MG63 (cell line): ENCODE measurements around the gene CFAP61. TPM values are rescaled to one million over a fixed set of nuclear protein-coding genes. Genes with fewer than 3 reads are reported as not detected.

Experiments
- DNase-seq: peaks from one replicate; pipeline ENCODE4 v3.0.0-alpha.2; 2020
- H3K27me3 ChIP-seq: fragments of 250-450 bp; sonication (Bioruptor Pico); 2 replicates; pipeline ENCODE4 v1.5.1; 2020; ENCODE audit warnings: mild to moderate bottlenecking, moderate library complexity
- H3K36me3 ChIP-seq: fragments of 250-450 bp; sonication (Bioruptor Pico); 2 replicates; pipeline ENCODE4 v1.5.1; 2020; ENCODE audit warnings: mild to moderate bottlenecking, moderate library complexity
- H3K4me3 ChIP-seq: fragments of 250-450 bp; sonication (Bioruptor Pico); 2 replicates; pipeline ENCODE4 v1.5.1; 2020; ENCODE audit warnings: mild to moderate bottlenecking, moderate library complexity
- H3K9me3 ChIP-seq: fragments of 250-450 bp; sonication (Bioruptor Pico); 2 replicates; pipeline ENCODE4 v1.5.1; 2020; ENCODE audit warnings: mild to moderate bottlenecking, moderate library complexity
- total RNA-seq: library from RNA; depleted of rRNA; stranded (reverse); fragments of >200 nt; shearing (Covaris generic); gene quantifications from 2 replicates; pipeline ENCODE4 v1.2.3, GENCODE V29; 2014; ENCODE audit warnings: low replicate concordance

Gene CFAP61
- total RNA-seq, 1 experiment from 2014 or later: not detected

GRCh38 chr20:20174089-20174835 lies 121.9 kb downstream of the CFAP61 start:
- no peaks in the 10 kb centered on the region for H3K36me3 ChIP-seq
- no peak for DNase-seq
- H3K27me3 ChIP-seq: no peaks in the 10 kb centered on the region
- no peaks in the 10 kb centered on the region for H3K9me3 ChIP-seq
- H3K4me3 ChIP-seq: no peak overlapping the region

GRCh38 chr20:20181322-20181721 lies 129.0 kb downstream of the CFAP61 start:
- no peak overlapping the region for H3K4me3 ChIP-seq
- H3K9me3 ChIP-seq: no peaks in the 10 kb centered on the region
- no peak for DNase-seq
- H3K27me3 ChIP-seq: no peaks in the 10 kb centered on the region
- no peaks in the 10 kb centered on the region for H3K36me3 ChIP-seq

DNA sequence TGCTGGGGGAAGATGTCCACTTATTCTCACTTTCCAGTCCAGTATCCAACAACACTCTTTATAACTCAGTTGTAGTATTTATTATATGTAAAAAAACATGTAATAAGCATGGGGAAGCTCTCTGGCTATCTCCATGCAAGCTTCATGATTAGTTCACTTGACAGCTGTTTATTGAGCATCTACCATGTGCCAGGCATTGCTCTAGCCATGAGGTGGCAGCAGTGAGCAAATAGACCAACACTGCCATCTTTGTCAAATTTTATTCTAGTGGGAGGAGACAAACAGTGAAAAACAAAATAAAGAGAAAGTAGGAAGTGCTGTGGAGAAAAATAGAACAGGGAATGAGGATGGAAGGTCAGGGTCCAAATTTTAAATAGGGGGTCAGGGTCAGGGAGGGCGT lies 131.8 kb downstream of the CFAP61 start:
- Histone ChIP-seq H3K36me3 (no peaks in the 10 kb centered on the region), H3K9me3 (no peaks in the 10 kb centered on the region), H3K27me3 (no peaks in the 10 kb centered on the region), H3K4me3 (no peak overlapping the region)
- no peak for DNase-seq

DNA sequence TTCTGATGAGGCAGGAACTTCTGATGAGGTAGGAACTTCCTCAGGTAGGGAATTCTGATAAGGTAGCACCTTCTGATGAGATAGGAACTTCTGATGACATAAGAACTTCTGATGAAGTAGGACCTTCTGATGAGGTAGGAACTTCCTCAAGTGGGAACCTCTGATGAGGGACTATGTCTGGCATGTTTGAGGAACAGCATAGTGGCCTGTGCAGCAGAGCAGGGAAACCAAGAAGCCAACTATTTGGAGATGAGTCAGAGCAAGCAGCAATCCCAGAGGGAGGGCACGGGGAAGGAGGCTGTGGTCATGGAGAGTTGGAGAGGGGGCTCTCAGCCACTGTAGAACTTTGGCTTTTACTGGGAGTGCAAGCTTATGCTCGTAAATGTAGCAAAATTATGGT lies 132.4 kb downstream of the CFAP61 start:
- H3K9me3 ChIP-seq: no peaks in the 10 kb centered on the region
- H3K27me3 ChIP-seq: no peaks in the 10 kb centered on the region
- H3K4me3 ChIP-seq: no peak overlapping the region
- no peaks in the 10 kb centered on the region for H3K36me3 ChIP-seq
- no peak for DNase-seq

GRCh38 chr20:20188647-20189046 lies 136.3 kb downstream of the CFAP61 start:
- H3K4me3 ChIP-seq: no peak overlapping the region
- DNase-seq: no peak
- H3K36me3 ChIP-seq: no peaks in the 10 kb centered on the region
- no peaks in the 10 kb centered on the region for H3K9me3 ChIP-seq
- H3K27me3 ChIP-seq: no peaks in the 10 kb centered on the region

DNA sequence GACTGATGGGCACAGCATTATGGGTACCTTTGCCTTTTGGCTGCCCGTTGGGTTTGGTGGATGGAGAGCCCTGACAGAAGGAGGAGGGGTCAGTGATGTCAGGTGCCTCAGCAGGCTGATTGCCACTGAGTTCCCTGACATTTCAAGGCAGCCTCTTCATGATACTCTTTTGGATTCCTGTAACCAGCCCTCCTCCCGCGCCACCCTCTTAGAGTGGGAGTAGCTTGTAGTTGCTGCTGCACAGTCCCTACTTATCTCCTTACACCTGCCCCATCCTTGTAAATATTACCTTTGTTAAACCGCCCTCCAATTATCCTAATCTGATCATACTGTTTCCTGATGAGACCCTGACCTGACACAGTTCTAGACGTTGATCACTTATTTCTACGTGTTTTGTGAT lies 140.0 kb downstream of the CFAP61 start:
- Histone ChIP-seq H3K27me3 (no peaks in the 10 kb centered on the region), H3K36me3 (no peaks in the 10 kb centered on the region), H3K9me3 (no peaks in the 10 kb centered on the region), H3K4me3 (no peak overlapping the region)
- DNase-seq: no peak

GRCh38 chr20:20195021-20195705 lies 142.8 kb downstream of the CFAP61 start:
- no peaks in the 10 kb centered on the region for H3K9me3 ChIP-seq
- H3K36me3 ChIP-seq: no peaks in the 10 kb centered on the region
- H3K4me3 ChIP-seq: no peak overlapping the region
- no peaks in the 10 kb centered on the region for H3K27me3 ChIP-seq
- no peak for DNase-seq

GRCh38 chr20:20196610-20197009 lies 144.3 kb downstream of the CFAP61 start:
- Histone ChIP-seq H3K9me3 (no peaks in the 10 kb centered on the region), H3K4me3 (no peak overlapping the region), H3K36me3 (no peaks in the 10 kb centered on the region), H3K27me3 (no peaks in the 10 kb centered on the region)
- no peak for DNase-seq

- H3K9me3 ChIP-seq: no peaks in the 10 kb centered on the region
- DNase-seq: no peak
- no peaks in the 10 kb centered on the region for H3K27me3 ChIP-seq
- no peaks in the 10 kb centered on the region for H3K36me3 ChIP-seq
- no peak overlapping the region for H3K4me3 ChIP-seq
Observed at GRCh38 chr20:20198011-20198410, 145.7 kb downstream of the CFAP61 start.

DNA sequence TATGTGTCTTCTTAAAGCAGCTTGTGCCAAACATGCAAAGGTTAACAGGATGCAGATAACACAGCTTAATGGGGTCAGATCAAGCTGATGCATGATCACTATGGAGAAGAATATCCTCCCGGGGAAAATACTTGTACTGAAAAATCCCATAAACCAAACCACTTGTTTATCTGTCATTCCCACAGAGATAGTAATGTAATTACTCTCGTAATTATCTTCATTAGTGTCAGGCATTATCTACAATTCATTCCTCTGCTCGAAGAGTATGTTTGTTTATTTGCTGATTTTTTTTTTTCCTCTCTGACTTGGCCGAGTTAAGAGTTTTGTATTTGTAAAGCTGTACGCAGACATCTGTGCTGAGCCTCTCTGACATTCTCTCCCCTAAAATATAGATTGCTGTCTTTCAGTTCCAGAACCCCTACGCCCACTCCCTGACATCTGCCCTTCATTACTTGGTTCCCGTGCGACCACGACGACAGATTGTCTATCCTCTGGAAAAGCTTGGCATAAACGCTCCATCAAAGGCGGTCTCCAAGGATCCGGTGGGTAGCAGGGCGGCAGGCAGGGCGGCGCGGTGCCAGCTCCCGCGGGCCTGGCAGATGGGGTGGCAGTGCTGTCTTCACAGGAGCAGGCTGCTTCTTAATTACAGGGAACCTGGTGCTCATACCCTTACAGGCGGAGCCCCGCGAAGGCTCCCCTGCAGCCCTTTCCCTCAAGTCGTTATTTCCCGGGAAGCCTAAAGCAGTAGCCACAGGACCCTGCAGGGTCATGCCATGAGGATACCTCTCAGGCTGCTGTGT lies 147.2 kb downstream of the CFAP61 start:
- Histone ChIP-seq H3K27me3 (no peaks in the 10 kb centered on the region), H3K36me3 (no peaks in the 10 kb centered on the region), H3K4me3 (no peak overlapping the region), H3K9me3 (no peaks in the 10 kb centered on the region)
- no peak for DNase-seq

DNA sequence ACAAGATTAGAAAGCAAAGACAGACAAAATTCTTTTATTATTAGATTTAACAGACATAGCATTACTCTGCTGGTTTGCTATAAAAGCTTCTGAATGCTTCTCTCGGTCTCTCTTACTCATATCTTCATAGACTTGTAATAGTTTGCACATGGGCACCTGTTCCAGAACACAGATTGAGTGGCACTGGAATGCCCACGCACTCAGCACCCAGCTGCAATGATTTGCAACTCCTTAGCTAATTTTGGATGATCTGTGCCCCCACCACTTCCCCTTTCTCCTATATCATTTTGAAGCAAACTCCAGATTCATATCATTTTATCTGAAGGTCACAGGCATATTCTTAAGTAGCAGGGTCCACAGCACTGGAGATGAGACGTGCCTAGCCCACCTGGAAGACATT lies 148.8 kb downstream of the CFAP61 start:
- Histone ChIP-seq H3K36me3 (no peaks in the 10 kb centered on the region), H3K4me3 (no peak overlapping the region), H3K27me3 (no peaks in the 10 kb centered on the region), H3K9me3 (no peaks in the 10 kb centered on the region)
- DNase-seq: no peak

- no peak for DNase-seq
- Histone ChIP-seq H3K36me3 (no peaks in the 10 kb centered on the region), H3K27me3 (no peaks in the 10 kb centered on the region), H3K9me3 (no peaks in the 10 kb centered on the region), H3K4me3 (no peak overlapping the region)
Observed at GRCh38 chr20:20201639-20202038, 149.3 kb downstream of the CFAP61 start.

DNA sequence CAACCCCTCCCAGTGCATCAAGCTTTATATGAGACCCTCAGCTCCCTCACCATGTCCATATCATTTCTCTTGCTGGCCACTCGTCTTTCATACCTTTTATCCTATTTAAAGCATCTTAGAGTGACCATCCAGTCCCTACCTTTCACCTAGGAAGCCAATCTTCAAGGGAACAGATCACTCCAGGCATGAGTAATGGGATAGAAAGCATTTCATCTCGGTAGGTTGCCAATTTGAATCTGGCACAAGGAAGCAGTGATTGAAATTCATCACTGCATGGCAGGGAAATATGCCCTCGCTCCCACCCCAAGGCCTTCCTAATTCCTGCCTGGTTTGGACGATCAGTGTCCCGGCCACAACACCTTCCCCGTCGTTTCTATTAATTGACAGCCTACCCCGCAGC lies 150.4 kb downstream of the CFAP61 start:
- Histone ChIP-seq H3K27me3 (no peaks in the 10 kb centered on the region), H3K4me3 (no peak overlapping the region)

DNA sequence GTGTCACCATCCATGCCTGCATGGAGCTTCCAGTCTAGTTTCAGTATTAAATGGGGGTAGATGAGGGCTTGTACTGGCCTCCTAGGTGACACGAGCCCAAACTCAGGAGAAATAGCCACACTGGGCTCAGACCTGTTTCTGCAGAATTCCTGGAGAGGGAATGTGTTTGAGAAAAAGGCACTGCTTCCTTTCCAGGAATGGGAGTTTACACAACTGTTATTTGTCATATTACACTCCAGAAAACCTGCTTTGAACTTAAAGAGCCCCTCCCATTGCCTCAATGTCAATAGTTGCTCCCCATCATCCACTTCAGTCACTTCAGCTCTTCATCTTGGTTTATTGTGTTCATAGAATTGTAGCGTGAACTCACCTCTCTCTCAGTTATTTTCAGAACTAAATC lies 151.5 kb downstream of the CFAP61 start:
- no peak for DNase-seq
- H3K9me3 ChIP-seq: no peaks in the 10 kb centered on the region
- no peak overlapping the region for H3K4me3 ChIP-seq
- no peaks in the 10 kb centered on the region for H3K36me3 ChIP-seq
- no peaks in the 10 kb centered on the region for H3K27me3 ChIP-seq

More for the DNA sequence above, 150.4 kb downstream of the CFAP61 start:
- Histone ChIP-seq H3K36me3 (no peaks in the 10 kb centered on the region), H3K9me3 (no peaks in the 10 kb centered on the region)
- DNase-seq: no peak

DNA sequence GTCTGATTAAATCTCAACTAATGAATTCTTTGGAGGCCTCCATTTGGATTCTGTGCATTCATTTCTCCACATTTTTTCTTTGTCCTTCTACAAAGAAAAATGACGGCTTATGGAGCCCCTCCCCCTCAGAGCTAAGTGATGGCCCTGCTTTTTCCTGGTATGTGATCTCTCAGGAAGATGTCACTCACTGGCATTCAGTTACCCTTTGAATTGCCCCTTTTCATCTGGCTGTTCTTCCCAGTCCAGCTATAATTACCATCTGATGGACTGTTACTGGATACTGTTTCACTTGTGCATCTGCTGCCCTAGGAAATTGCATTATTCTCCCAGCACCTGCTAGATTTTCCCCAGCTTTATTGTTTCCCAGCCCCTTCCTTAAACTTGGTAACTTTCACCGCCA lies 151.9 kb downstream of the CFAP61 start:
- no peak overlapping the region for H3K4me3 ChIP-seq
- H3K9me3 ChIP-seq: no peaks in the 10 kb centered on the region
- H3K27me3 ChIP-seq: no peaks in the 10 kb centered on the region
- H3K36me3 ChIP-seq: no peaks in the 10 kb centered on the region
- DNase-seq: no peak

- H3K4me3 ChIP-seq: no peak overlapping the region
- H3K36me3 ChIP-seq: no peaks in the 10 kb centered on the region
- H3K27me3 ChIP-seq: no peaks in the 10 kb centered on the region
- H3K9me3 ChIP-seq: no peaks in the 10 kb centered on the region
- no peak for DNase-seq
Observed at GRCh38 chr20:20205141-20205861, 153.0 kb downstream of the CFAP61 start.

GRCh38 chr20:20205862-20206236 lies 153.5 kb downstream of the CFAP61 start:
- no peaks in the 10 kb centered on the region for H3K27me3 ChIP-seq
- no peaks in the 10 kb centered on the region for H3K36me3 ChIP-seq
- H3K9me3 ChIP-seq: no peaks in the 10 kb centered on the region
- DNase-seq: no peak
- H3K4me3 ChIP-seq: no peak overlapping the region
